GM21447 (cell line): ENCODE results near the gene ADRA1B.
"Not testable (repeated sequence)": the region's sequence is repeated elsewhere in the genome, so short reads cannot be mapped to it uniquely, and the experiment has no call there.

Experiments used
- ATAC-seq: cut with Tn5 transposase; IDR thresholded peaks from one replicate; pipeline ENCODE4 v1.9.1; 2021; ENCODE audit not compliant: unreplicated experiment

The ADRA1B gene

GRCh38 chr5:160009591-160009989 is 93.3 kb downstream of the ADRA1B start:
- peak; percentile 9 for ATAC-seq

GRCh38 chr5:160011471-160011870 is 95.2 kb downstream of the ADRA1B start:
- no peak for ATAC-seq

DNA sequence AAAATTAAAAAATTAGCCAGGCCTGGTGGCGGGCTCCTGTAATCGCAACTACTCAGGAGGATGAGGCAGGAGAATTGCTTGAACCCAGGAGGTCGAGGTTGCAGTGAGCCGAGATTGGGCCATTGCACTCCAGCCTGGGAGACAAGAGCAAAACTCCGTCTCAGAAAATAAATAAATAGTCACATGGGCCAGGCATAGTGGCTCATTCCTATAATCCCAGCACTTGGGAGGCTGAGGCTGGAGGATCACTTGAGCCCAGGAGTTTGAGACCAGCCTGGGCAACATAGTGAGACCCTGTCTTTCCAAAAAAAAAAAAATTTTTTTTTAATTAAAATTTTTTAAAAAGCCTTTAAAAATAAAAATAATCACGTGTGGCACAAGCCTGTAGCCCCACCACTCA is 97.9 kb downstream of the ADRA1B start:
- not testable (repeated sequence) for ATAC-seq

- no peak for ATAC-seq
These were observed 102.8 kb downstream of the ADRA1B start for GRCh38 chr5:160018945-160019625.

GRCh38 chr5:160020266-160020770 is 104.0 kb downstream of the ADRA1B start:
- ATAC-seq, result no peak

DNA sequence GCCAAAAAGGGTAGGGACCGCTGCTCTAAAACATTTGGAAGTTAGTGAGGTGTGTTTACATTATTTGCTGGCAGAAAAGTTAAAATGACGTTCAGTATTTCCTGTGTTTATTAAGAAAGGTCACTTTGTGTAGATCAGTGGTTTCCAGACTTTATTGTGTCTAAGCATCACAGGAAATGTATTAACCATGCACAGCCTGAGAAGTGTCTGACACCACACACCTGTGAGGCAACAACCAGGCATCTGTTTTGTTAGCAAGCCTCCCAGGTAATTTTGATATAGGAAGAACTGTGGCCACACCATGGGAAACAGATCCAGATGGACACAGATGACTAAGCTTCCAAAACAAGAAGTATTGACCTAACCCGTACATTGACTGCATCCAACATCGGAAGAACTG is 104.7 kb downstream of the ADRA1B start:
- ATAC-seq, result no peak

GRCh38 chr5:160021831-160022446 is 105.7 kb downstream of the ADRA1B start:
- ATAC-seq, result peak; percentile 95
